HL-60 (cell line): ENCODE results near the gene STXBP4.

Source experiments
- POLR2AphosphoS5 ChIP-seq: IDR thresholded peaks from 2 replicates; pipeline ENCODE4 v1.6.1; 2012; ENCODE audit warnings: low read depth
- TF ChIP-seq, protein P1 (sequence below): IDR thresholded peaks from one replicate; pipeline ENCODE4 v1.5.1; 2011; ENCODE audit warnings: low read length, control low read depth, inconsistent platforms; ENCODE audit not compliant: insufficient read depth

- TF ChIP-seq, protein P1, sequence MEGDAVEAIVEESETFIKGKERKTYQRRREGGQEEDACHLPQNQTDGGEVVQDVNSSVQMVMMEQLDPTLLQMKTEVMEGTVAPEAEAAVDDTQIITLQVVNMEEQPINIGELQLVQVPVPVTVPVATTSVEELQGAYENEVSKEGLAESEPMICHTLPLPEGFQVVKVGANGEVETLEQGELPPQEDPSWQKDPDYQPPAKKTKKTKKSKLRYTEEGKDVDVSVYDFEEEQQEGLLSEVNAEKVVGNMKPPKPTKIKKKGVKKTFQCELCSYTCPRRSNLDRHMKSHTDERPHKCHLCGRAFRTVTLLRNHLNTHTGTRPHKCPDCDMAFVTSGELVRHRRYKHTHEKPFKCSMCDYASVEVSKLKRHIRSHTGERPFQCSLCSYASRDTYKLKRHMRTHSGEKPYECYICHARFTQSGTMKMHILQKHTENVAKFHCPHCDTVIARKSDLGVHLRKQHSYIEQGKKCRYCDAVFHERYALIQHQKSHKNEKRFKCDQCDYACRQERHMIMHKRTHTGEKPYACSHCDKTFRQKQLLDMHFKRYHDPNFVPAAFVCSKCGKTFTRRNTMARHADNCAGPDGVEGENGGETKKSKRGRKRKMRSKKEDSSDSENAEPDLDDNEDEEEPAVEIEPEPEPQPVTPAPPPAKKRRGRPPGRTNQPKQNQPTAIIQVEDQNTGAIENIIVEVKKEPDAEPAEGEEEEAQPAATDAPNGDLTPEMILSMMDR: no peak
- TF ChIP-seq POLR2AphosphoS5: no peak
These were observed 197.9 kb downstream of the STXBP4 start for GRCh38 chr17:55166506-55166905.
